Stimulated activated CD8-positive, alpha-beta memory T cell treated with anti-CD3 and anti-CD28 coated beads, Interleukin-15, amount 100 ng/mL, for 1 hour (primary cell): ENCODE results near the gene LIN7B.
A peak's percentile ranks its signal among the peaks of the same experiment; 100 is the strongest.
"Not testable (repeated sequence)": the region's sequence is repeated elsewhere in the genome, so short reads cannot be mapped to it uniquely, and the experiment has no call there.

Source experiments
- DNase-seq: peaks from one replicate; pipeline ENCODE4 v3.0.0-alpha.2; 2020; ENCODE audit warnings: low read depth

Gene LIN7B

DNA sequence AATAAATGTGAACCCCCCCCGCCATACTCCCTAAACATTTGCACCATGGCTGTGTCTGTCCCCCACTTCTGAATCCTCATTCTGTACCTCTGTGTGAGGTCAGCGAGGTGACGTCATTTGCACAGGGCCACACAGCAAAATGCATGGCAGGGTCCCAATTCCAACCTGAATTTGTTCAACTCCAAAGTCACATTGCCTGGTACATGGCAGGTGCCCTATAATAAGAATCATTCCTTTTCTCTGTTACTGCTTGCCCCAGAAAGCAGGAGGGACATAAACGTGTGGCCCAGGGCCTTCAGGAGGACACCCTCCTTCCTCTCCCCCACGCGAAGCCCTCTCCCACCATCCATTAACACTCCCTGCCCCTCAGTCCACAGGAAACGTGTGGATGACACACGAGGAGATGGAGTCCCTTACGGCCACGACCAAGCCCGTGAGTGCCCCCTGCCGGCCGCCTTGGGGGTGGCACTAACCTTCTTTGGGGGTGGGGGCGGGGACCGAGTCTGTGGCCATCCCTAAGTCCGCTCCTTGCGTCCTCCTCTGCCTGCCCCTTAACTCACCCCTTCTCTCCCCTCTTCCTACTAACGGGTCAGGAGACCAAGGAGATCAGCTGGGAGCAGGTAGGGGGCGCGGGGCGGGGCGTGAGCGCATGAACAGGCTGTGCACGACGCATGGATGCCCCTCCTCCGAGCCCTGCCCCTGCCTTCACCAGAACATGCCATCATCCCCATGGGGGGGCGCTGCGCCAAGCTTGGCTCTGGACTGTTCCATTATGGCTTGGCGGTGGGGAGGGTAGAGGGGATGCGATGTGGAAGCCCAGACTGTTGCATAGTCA lies 31.6 kb downstream of the LIN7B start:
- peak; percentile 61 for DNase-seq

DNA sequence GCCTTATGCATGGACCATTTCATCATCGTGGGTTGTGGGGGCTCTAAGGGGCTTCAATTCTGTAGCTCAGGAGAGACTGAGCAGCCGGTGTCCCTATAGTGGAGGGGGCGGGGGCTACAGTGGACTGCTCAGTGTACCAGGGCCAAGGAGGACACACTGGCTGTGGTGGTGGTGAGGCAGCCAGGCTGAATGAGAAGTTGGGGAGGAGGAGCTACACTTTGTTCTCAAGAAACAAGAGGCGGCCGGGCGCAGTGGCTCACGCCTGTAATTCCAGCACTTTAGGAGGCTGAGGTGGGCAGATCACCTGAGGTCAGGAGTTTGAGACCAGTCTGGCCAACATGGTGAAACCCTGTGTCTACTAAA lies 32.2 kb downstream of the LIN7B start:
- DNase-seq, result not testable (repeated sequence)

DNA sequence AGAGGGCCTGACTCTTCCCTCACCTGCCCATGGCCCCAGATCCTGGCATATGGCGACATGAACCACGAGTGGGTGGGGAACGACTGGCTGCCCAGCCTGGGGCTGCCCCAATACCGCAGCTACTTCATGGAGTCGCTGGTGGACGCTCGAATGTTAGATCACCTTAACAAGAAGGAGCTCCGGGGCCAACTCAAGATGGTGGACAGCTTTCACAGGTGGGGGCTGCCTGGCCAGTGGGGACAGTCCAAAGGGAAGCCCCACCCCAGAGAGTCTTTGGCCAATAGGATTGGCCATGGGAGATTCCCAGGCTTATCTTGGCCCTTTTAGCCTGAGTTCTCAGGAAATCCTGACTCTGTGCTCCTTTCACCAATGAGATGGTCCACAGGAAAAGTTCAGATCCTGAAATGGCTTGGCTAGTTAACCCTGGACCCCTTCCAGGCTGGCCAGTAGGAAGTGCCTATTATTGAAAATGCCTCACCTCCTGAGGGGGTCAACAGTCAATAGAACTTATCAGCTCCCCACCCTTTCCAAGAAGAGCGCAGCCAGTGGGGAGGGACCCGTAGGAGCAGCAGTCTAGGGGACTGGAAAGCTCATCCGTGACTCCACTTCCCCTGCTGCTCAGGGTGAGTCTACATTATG lies 34.0 kb downstream of the LIN7B start:
- DNase-seq, result no peak

DNA sequence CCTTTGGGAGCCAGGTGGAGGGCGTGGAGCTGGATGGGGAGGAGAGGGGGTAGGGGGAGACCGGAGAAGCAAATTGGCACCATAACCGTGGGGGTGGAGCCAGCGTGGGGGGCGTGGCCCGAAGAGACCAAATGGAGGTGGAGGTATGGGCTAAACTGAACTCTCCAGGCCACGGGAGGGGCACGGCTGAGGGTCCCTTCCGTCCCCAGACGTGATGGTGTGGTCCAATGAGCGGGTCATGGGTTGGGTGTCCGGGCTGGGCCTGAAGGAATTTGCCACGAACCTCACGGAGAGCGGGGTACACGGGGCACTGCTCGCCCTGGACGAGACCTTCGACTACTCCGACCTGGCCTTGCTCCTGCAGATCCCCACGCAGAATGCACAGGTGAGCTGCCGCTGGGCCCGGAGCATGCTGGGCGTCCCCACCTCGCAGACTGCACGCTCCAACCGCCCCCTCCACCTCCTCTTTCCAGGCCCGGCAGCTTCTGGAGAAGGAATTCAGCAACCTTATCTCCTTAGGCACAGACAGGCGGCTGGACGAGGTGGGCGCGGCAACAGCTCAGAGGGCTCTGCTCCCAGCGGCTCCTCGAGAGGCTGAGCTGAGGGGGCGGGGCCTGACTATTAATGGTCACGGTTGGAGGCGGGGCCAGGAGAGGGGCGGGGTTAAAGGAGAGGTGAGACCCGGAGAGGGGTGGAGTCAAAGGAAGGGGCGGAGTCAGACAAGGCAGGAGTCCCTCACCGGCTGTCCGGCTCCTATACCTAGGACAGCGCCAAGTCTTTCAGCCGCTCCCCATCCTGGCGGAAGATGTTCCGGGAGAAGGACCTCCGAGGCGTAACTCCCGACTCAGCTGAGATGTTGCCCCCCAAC lies 34.8 kb downstream of the LIN7B start:
- peak; percentile 54 for DNase-seq

DNA sequence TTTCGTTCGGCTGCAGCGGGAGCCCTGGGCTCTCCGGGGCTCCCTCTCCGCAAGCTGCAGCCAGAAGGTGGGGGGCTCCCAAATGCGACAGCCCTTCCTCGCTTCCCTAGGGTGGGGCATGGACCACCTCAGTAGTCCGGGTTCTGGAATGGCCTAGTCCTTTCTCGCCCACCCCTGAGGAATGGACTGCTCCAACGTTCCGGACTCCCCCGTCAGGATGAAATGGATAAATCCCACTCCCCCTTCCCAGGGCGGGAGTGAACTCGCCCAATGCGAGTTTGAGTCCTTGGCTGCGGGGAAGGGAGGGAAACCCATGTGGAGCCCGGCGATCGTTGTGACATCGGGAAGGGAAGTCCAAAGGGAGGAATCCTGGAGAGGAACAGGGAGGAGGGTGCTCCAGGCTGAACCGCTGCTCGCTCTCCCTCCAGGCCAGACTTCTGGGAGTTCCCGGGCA lies 35.5 kb downstream of the LIN7B start:
- DNase-seq, result no peak

DNA sequence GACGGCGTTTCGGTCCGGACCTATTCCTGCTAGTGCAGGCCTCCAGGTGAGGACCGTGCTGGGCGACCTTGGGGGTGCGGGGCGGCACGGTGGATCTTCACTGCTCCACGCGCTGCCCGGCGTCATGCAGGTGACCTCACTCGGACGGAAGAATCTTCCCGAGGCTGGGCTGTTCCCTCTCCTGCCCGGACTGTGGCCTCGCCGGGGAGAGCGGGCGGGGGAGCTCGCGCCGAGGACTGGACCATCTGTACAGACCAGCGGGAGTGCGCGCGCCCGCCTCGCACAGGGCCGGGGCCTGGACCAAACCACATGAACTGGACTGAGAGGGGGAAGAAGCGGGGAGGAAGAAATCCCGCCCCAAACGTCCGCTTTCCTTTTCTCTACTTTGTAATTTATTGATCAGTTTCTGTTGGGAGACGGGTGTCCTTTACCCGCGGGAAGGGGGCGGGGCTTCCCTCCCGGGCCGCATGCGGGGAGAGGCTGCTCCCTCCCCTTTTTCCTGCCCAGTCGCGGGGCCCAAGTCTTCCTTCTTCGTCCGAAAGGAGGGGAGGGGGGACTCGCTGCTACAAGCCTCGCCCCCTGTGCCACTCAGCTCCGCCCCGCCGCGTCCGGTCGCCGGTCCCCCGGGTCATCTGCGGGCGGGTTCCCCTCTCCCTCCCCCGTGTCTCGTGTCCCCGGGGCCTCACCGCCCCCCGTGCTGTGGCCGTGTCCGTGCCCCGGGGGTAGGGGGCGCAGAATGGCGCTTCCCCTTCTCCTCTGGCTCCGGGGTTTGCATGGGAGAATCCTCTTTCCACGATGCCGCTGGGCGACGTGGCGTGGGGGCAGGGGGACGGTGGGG lies 36.2 kb downstream of the LIN7B start:
- no peak for DNase-seq

DNA sequence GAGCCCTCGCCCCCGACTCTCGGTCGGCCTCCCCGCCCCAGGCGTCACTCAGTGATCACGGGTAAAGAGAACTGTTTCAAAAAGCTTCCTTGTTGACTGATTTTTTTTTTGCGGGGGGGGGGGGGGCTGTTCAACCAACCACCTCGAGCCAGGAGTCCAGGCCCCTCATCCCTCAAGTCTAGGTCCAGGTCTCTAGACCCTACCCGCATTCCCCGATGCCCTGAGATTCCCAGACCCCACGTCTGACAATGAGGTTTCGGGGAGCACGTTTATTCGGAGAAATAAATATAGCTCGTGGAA lies 36.7 kb downstream of the LIN7B start:
- no peak for DNase-seq

DNA sequence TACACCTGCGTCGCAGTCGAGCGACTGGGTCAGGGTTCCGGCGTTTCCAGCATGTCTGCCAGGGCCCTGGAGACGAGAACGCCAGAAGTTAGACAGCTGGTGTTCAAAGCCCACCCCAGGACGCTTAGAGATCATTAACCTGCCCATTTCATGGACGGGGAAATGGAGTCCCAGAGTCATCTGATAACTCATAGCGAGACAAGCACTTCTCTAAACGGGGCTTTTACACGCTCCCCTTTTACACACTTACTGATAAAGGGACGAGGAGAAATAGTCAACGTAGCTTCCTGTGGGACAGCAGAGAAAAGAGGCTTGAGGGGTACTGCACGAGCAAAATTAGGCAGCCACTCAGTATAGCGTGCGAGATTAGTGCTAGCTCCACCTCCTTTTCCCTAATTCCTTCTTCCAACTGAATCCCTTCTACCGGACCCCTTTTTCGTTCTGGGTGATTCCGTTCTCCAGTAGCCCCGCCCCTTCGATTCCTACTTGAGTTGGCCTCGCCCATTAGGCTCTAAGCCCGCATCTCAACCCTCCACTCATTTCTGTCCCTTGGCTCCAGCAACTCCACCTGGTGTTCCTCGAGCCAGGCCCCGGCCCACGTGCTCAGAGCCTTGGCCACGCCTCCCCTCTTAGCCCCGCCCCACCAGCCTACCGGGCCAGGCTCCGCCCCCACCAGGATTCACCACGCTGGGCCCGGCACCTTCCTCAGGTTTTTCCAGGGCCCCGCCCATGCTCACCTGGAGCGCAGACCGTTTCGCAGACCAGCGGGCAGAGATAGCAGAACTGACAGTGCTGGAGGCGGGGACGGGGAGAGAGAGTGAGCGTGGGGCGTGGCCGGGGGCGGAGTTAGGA lies 37.3 kb downstream of the LIN7B start:
- DNase-seq, result no peak

DNA sequence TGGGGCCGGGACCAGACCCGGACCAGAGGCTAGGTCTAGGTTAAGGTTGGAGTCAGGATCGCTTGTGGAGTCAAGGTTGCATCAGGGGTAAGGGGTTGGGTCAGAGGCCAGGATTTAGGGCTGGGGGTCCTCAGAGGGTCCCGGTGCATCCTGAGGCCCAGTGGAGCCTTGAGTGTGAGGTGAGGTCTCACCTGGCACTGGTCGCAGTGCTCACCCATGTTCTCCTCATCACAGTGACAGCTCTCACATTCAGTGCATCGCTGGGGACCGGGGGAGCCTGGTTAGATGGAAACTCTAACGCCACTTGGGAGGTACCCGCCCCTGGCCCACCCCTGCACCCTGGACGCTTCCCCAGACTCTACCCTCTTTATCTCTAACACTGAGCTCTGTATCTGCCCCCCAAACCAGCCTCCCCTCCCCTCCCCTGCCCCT lies 38.0 kb downstream of the LIN7B start:
- DNase-seq, result no peak

DNA sequence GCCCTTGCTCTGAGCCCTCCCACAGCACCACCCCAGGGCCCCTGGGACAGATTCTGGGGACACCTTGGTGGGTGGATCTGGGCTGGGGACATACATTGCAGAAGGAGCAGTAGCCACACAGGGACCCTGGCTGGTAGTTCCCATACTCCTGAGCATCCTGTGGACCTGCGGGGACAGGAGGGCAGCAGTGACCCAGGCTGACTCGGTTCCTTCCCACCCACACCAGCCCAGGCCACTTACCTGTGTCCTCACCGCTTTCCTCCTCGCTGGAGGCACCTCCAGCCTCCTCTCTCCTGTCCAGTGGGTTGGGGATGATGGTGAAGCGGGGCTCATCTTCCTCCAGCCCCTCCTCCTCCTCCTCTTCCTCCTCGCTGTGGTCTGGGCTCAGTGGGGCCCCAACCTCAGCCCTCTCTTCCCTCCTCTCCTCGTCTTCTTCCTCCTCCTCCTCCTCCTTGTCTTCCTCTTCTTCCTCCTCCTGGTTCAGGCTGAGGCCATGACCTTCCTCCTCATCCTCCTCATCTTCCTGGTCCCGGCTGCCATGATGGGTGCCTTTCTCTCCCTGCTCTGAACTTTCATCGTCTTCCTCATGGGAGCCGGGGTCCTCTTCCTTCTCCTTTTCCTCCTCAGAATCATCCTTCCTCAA lies 39.1 kb downstream of the LIN7B start:
- no peak for DNase-seq

DNA sequence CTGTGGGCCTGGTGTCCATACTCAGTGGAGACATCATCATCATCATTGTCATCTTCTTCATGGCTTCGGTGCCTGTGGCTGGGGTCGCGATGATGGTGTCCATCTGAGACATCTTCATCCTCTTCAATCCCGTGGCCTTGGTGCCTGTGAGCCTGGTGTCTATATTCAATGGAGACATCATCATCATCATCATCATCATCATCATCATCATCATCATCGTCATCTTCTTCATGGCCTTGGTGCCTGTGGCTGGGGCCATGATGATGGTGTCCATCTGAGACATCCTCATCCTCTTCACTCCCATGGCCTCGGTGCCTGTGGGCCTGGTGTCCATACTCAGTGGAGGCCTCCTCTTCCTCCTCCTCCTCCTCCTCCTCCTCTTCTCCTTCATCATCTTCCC lies 40.1 kb downstream of the LIN7B start:
- DNase-seq, result no peak

DNA sequence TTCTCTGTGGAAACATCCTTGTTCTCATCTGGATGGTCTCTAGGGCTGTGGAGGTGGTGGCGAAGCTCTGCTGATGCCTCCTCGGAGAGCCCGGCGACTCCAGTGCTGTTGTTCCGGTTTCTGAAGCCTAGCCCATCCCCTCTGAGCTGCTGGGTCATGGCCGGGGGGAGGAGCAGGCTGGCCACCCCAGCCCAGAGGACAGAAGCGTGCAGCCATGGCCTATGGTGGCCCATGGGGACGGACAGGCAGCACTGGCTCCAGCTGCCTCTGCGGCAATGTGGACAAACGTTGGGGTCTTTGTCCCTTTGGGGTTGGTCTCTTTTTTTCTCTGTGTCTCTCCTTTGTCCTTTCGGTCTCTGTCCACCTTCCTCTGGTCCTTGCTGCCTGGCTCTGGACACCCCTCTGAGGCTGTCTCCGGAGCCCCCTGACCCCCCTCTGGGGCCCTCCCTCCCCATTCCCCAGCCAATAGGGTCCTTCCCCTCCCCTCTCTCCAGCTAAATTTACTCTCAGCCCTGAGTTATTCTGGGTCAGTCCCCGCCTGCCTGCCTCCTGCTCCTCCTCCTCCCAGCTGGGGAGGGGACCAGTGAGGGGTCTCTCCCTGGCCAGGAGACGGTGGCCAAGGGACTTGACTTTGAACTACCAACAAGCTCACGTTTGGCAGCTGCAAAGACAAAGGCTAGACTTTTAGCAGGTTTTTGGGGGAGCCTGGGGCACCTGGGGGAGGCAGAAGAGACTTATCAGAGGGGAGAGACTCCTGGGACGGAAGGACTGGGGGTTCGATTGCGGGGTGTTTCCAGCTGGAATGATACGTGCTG lies 41.0 kb downstream of the LIN7B start, which contains the start of gene HRC:
Gene HRC (minus strand): TSS at position 392 of the 815 bp plus-strand sequence. CDS start 159 bp downstream, at position 233.
- no peak for DNase-seq

DNA sequence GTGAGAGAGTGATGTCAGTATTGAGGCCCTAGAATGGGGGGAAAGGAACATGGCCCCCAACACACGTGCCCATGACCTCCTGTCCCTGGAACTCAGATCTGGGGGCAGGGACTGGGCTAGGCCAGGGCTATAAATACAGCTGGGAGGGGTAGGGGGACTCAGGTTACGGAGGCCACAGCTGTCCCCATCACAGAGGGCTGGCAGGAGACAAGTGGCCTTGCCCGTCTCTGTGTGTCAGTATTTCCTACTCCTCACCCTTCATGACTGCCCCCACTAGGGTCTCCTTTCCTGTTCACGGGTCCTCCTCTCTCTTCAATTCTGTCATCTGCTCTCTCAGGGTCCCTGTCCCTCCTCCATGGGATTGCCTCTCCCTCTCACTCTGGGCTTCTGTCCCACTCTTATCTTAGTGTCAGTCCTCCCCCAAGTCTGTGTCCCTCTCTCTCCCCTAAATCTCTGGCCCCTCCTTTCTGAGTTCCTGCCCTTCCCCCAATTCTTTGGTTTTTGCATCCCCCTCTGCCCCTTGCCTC lies 41.7 kb downstream of the LIN7B start:
- DNase-seq, result no peak

DNA sequence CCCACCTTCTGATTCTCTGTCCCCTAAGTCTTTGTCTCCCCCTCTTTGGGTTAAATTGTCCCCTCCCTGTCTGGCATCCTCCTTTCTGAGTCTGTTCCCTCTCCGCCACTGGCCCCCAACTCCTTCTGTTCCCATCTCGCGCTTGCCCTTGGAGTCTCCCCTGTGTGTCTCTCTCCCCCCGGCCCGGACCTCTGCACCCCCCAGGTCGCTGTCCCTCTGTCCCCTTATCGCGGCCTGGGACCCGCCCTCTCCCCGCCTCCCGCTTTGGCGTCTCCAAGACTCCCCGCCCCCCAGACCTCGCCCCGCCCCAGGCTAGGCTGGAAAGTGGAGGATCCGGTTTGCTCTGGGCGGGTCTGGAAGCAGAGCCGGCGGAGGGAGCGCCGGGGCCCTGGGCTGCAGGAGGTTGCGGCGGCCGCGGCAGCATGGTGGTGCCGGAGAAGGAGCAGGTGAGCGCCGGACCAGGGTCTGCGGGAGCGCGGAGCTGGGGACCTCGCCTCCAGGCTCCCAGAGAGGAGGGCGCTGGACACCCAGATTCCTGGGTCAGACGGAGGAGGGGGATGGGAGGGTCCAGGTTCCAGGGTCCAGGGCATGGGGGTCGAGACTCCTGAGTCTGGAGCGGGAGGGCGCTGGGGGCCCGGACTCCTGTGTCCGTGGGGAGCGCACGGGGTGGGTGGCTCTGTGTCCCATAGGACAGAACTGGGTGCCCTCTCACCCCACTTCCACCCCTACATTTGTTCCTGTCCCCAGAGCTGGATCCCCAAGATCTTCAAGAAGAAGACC lies 43.5 kb downstream of the LIN7B start, which contains the start of gene TRPM4:
Gene TRPM4 (plus strand): TSS at position 348 of the 780 bp plus-strand sequence. CDS start 75 bp downstream, at position 423.
- DNase-seq, result no peak

DNA sequence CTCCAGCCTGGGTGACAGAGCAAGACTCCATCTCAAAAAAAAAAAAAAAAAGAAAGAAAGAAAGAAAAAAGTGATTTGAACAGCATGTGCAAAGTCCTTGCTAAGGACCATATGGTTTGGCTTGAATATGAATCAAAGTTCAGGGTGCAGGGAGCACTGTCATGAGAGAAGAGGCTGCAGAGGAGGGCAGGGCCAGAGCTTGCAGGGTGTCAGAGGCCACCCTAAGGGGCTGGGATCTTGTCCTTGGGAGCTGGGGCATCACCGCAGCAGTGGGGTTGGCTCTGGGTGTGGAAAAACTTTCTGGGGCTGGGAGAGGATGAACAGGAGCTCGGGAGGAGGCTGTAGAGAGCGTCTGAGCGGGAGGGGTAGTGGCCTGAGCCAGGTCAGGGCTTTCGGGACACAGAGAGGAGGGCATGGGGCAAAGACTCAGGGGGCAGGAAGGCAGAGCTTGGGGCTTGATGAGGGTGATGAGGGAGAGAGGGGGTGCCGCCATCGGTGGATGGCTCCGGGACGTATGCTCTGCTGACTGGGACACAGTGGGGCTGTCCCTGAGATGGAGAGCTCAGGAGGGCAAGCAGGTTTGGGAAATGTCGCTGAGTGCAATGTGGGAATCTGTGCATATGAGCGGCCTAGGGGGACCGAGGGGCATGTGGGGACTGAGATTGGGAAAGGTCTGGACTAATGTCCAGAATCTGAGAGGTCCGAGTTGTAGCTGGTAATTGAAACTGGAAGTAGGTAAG lies 46.5 kb downstream of the LIN7B start:
- no peak for DNase-seq

DNA sequence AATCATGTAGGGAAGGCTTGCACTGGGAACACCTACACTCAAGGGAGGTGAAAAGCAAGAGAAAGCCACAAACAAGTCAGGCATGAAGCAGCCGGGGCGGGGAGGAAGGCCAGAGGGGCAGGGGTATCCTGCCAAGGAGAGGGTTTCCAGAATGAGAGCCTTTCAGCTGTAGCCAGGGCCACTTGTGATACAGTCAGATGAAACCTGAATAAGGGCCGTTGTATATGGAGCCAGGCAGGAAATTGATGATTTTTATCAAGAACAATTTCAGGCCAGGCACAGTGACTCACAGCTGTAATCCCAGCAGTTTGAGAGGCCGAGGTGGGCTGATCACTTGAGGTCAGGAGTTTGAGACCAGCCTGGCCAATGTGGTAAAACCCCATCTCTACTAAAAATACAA lies 47.8 kb downstream of the LIN7B start:
- DNase-seq, result no peak

DNA sequence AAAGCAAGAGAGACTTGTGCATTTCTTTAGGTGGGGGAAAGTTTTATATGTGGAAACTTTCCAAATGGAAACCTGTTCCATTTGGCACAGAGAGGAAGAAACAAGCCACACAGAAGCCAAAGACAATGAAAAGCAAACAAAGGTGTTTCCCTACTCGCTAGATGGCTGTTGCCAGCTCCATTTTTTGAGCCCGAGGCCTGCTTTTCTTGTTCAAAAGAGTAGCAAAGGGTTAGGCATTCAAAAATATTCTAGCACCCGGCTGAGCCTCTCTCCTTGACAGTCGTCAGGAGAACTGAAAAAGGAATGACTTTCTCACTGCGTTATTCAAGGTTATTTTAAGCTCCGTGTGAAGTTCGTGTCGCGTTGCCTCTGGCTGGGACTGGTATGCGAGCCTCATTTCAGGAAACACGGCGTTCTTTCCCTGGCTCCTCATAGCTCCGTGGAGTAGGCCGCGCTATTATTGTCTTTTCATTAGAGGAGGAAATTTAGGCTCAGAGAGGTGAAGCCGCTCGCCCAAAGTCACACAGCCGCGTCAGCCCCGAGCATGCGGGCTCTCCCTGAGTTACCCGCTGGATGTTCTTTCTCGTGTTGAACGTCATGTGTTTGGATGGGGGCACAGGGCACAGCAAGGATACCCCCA lies 51.1 kb downstream of the LIN7B start:
- no peak for DNase-seq
